ENCODE results near the gene ATG101. TPM values are rescaled to one million over a fixed set of nuclear protein-coding genes. Genes with fewer than 3 reads are reported as not detected.

Gene ATG101
- total RNA-seq: 45.9 and 51.7 TPM in 2 replicates

GRCh38 chr12:52069327-52070184 is at the start of gene ATG101:
Gene ATG101, plus strand, starts transcription at chr12:52069978. Its CDS starts 3,673 bp downstream, at chr12:52073651.

GRCh38 chr12:52050758-52051541 is 18.8 kb upstream of the ATG101 start, which contains the start of gene NR4A1:
Gene NR4A1, plus strand, starts transcription at chr12:52051442. Its CDS starts 2,887 bp downstream, at chr12:52054329.

GRCh38 chr12:52079576-52080402 is 10.0 kb downstream of the ATG101 start, which contains the start of gene SMIM41:
Gene SMIM41, plus strand, starts transcription at chr12:52079704. Its CDS starts 76 bp downstream, at chr12:52079780.

Other genes starting within 250 kb of the ATG101 start
- 0.43 and 0.86 TPM in 2 replicates for gene FIGNL2, start 221.3 kb upstream of the ATG101 start, total RNA-seq
- 0.09 and 0.11 TPM in 2 replicates for gene ANKRD33, start 181.9 kb upstream of the ATG101 start, total RNA-seq
- gene ACVRL1, start 162.5 kb upstream of the ATG101 start, total RNA-seq: 263 and 356 TPM in 2 replicates
- gene ACVR1B, start 118.3 kb upstream of the ATG101 start, total RNA-seq: 11.8 and 12.7 TPM in 2 replicates
- 27.4 and 32.4 TPM in 2 replicates for gene TAMALIN, start 63.0 kb upstream of the ATG101 start, total RNA-seq
- gene NR4A1, start 18.5 kb upstream of the ATG101 start, total RNA-seq: 0.86 and 6.2 TPM in 2 replicates
- gene SMIM41, start 9.7 kb downstream of the ATG101 start, total RNA-seq: 0.09 TPM in 1 of 2 replicates, not detected in the other
- under 0.01 TPM in 2 replicates for gene KRT80, start 122.0 kb downstream of the ATG101 start, total RNA-seq
- 9.5 and 21.9 TPM in 2 replicates for gene KRT7, start 163.3 kb downstream of the ATG101 start, total RNA-seq
- gene KRT86, start 204.7 kb downstream of the ATG101 start, total RNA-seq: not detected in 2 replicates
- gene KRT81, start 221.6 kb downstream of the ATG101 start, total RNA-seq: 0.22 TPM in 1 of 2 replicates, not detected in the other

Data from dermis lymphatic vessel endothelial cell (primary cell).